ENCODE data around the gene UACA. TPM values are rescaled to one million over a fixed set of nuclear protein-coding genes. Genes with fewer than 3 reads are reported as not detected.

UACA gene
- polyA plus RNA-seq, 1 of the 3 experiments (the other 2 are of a cell fraction) = 35.9 TPM

DNA sequence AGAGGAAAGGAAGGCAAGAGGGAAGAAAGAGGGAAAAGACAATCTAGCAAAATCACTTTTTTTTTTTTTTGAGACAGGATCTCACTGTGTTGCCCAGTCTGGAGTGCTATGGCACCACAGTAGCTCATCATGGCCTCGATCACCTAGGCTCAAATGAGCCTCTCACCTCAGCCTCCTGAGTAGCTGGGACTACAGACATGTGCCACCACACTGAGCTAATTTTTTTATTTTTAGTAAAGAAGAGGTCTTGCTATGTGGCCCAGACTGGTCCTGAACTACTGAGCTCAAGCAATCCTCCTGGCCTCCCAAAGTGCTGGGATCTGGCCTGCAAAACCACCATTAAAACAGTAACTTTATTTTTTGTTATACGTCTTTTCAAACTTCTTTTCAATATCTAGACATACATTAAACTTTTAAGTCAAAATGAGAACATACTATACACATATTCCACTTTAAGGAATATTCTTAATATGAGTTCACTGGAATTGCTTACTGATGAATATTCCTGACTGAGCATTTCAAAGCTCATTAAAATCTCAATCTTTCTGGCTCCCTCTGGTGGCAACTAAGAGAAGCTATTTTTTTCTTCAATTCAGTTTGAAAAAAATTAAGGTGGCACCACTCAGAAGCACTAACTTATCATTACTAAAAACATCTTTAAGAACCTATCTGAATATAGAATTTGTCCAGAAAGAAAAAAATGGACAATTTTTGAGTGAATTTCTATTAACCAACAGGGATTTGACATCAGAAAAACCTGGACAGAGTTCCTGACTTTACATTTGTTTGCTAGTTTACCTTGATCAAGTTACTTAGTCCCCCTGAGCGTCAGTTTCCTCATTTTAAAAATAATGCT lies 40.9 kb downstream of the UACA start:
- no peak overlapping the region for H3K4me2 ChIP-seq
- H3F3A ChIP-seq (replicated peaks; ENCODE audit: insufficient read depth) = peaks cover 27% of the 10 kb centered on the region
- WGBS (ENCODE audit: low lambda C conversion rate) = 90% methylated on average over 3 of the region's 3 CpGs
- H3K27ac ChIP-seq (ENCODE audit: low read depth in 2 of 2, low read length in 1 of 2) = no peak overlapping the region
- H3K27me3 ChIP-seq (ENCODE audit: insufficient read depth) = no peaks in the 10 kb centered on the region
- H3K79me2 ChIP-seq (ENCODE audit: insufficient read depth) = peaks cover 98% of the 10 kb centered on the region
- peaks cover 0 to 11% of the 10 kb centered on the region in 2 experiments; a peak in 2 of 4 replicates for H3K4me1 ChIP-seq (ENCODE audit: control insufficient read depth in 1 of 2, insufficient read depth in 2 of 2, low read depth in 1 of 2, low read length in 1 of 2)
- peaks cover 47% of the 10 kb centered on the region for H4K20me1 ChIP-seq (ENCODE audit: insufficient read depth)
- H3K9ac ChIP-seq = no peak overlapping the region
- TF ChIP-seq CTCF (IDR thresholded peaks at IDR 0.05) (peak; percentile 88), NRF1 (IDR thresholded peaks at IDR 0.05; ENCODE audit: low read depth, low read length) (no peak), SMC3 (IDR thresholded peaks at IDR 0.05; ENCODE audit: low read depth, low read length) (peak; percentile 70), RAD21 (IDR thresholded peaks at IDR 0.05; ENCODE audit: low read length) (peak; percentile 67)
- DNase-seq = peak; percentile 52
- peak overlapping the region in 1 of 2 experiments; percentile 19; a peak in 1 of 4 replicates for H3K4me3 ChIP-seq (ENCODE audit: low read depth in 2 of 2, low read length in 1 of 2)
- H3K36me3 ChIP-seq (replicated peaks in 1 of 2; ENCODE audit: control insufficient read depth in 1 of 2, insufficient read depth in 2 of 2, low read length in 1 of 2) = peaks cover 2 to 31% of the 10 kb centered on the region in 2 experiments
- H3K9me3 ChIP-seq = no peaks in the 10 kb centered on the region
- no peak overlapping the region for H2AFZ ChIP-seq (ENCODE audit: low read depth)
- ChIA-PET POLR2A (interaction anchor here (0.6 kb wide), 1 partner anchor 1758 kb away, joined by 3 read pairs; no protein-coding TSS in a partner anchor), CTCF (interaction anchor here (0.6 to 2.3 kb wide), 61 partner anchors 9 to 1248 kb away, joined by 3 to 58 read pairs (median 4); no protein-coding TSS in a partner anchor)
- H3K9me2 ChIP-seq = no peaks in the 10 kb centered on the region

DNA sequence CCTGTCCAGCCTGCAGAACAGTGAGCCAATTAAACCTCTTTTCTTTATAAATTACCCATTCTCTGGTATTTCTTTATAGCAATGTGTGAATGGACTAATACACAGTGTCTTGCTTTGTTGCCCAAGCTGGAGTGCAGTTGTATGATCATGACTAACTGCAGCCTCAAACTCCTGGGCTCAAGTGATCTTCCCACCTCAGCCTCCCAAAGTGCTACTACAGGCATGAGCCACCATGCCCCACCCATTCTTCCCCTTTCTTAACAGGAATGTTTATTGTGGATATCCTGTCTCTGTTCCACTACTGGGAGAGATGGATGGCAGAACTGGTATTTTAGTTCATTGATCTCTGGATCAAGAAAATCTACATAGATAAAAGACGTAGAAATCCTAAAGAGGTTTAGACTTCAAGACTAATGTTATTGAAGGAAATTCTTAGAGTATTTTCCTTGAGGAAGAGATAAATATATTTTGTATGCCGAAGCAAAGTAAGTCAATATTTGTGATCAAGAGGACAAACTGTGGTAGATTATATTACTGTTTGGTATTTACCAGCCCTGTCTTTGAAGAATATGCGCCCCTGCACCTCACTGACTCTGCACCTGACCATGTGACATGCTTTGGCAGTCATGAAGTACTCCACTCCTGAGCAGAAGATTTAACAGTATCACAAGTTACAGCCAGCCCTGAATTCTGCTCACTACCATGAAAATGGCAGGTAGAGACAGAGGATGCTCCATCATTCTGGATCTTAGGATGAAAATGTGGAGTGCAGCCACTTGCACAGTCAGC lies 42.9 kb downstream of the UACA start:
- Histone ChIP-seq H3K79me2 (ENCODE audit: insufficient read depth) (peaks cover 98% of the 10 kb centered on the region), H2AFZ (ENCODE audit: low read depth) (no peak overlapping the region), H3K27me3 (ENCODE audit: insufficient read depth) (no peaks in the 10 kb centered on the region), H3F3A (replicated peaks; ENCODE audit: insufficient read depth) (peaks cover 33% of the 10 kb centered on the region), H3K9ac (no peak overlapping the region), H3K4me3 (ENCODE audit: low read depth in 2 of 2, low read length in 1 of 2) (no peak overlapping the region), H3K9me2 (no peaks in the 10 kb centered on the region), H3K4me1 (ENCODE audit: control insufficient read depth in 1 of 2, insufficient read depth in 2 of 2, low read depth in 1 of 2, low read length in 1 of 2) (peaks cover 5 to 12% of the 10 kb centered on the region in 2 experiments; a peak in 2 of 4 replicates), H3K36me3 (replicated peaks in 1 of 2; ENCODE audit: control insufficient read depth in 1 of 2, insufficient read depth in 2 of 2, low read length in 1 of 2) (peaks cover 1 to 32% of the 10 kb centered on the region in 2 experiments), H3K27ac (ENCODE audit: low read depth in 2 of 2, low read length in 1 of 2) (no peak overlapping the region), H3K4me2 (no peak overlapping the region; the same call in 1 of the 2 replicates), H4K20me1 (ENCODE audit: insufficient read depth) (peaks cover 33% of the 10 kb centered on the region), H3K9me3 (no peaks in the 10 kb centered on the region)
- DNase-seq = no peak
- CTCF ChIA-PET = no interaction called here
- 86% methylated on average over 3 of the region's 3 CpGs for WGBS (ENCODE audit: low lambda C conversion rate)
- POLR2A ChIA-PET = no interaction called here
- TF ChIP-seq POLR2AphosphoS5 (IDR thresholded peaks at IDR 0.05; ENCODE audit: low read depth, low read length) (no peak), USF2 (IDR thresholded peaks at IDR 0.05; ENCODE audit: borderline replicate concordance, low read depth, low read length) (no peak), TAF1 (IDR thresholded peaks at IDR 0.05; ENCODE audit: borderline replicate concordance, low read depth, low read length) (no peak), FOXJ3 (CRISPR knock-in tag; IDR thresholded peaks at IDR 0.05) (no peak), REST (IDR thresholded peaks at IDR 0.05; ENCODE audit: low read depth, low read length) (no peak)
- TF ChIP-seq, protein P1, sequence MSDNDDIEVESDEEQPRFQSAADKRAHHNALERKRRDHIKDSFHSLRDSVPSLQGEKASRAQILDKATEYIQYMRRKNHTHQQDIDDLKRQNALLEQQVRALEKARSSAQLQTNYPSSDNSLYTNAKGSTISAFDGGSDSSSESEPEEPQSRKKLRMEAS (IDR thresholded peaks at IDR 0.05; ENCODE audit: low read depth) = no peak

Data from SK-N-SH (cell line).